A549 treated with Mapracorat at 1 μM for 4 hours (cell line): ENCODE results near the gene B4GALT2. TPM values are rescaled to one million over a fixed set of nuclear protein-coding genes. Genes with fewer than 3 reads are reported as not detected.

ENCODE experiments used
- total RNA-seq: library from RNA; stranded (reverse); fragments of 200-300 nt; extraction: Qiagen RNA extraction; gene quantifications from 5 replicates; pipeline ENCODE4 v1.2.3, GENCODE V29; 2022

Gene B4GALT2
- total RNA-seq: 49.9 to 72.4 TPM (median 69.2 TPM) in 5 replicates

DNA sequence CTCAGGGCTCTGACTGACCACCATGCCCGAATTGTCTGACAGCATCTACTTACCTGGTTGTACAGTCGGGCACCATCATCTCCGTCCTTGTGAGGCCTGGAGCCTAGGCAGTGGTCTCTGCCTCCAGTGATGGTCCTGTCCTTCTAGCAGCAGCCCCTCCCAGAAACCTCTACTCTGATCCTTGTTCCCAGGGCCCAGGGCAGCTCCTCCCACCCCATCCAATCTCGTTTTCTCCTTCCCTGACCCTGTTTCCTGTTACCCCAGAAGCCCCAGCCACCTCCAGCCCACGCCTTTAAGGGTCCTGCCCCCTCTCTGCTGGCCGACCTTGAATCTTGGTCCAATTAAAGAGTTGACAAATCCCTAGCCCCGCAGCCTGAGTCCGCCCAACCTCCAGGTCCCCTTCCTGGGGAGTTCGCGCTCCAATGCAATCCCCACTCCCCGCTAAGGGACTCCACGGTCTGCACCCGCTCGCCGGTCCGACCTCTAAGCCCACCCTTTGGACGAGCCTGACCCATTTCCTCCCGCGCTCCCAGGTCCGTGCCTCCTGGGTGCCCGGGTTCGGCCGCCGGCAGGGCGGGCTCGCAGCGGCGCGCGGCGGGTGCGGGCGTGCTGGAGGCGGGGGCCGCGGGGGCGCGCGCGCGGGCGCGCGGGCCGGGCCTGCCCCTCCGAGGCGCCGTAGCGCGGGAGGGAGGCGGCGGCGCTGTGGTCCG, at the start of gene B4GALT2:
Gene B4GALT2 (plus strand): TSS at position 660 of the 710 bp plus-strand sequence. CDS start 1,951 bp downstream, outside the sequence.

GRCh38 chr1:43933386-43934100, 45.5 kb upstream of the B4GALT2 start, which contains the start of gene ARTN:
Gene ARTN, plus strand, starts transcription at chr1:43933801. Its CDS starts 1,856 bp downstream, at chr1:43935657.

GRCh38 chr1:43946236-43947060, 32.6 kb upstream of the B4GALT2 start, which contains the start of gene IPO13:
Gene IPO13, plus strand, starts transcription at chr1:43946950. Its CDS starts 651 bp downstream, at chr1:43947601.

GRCh38 chr1:43969746-43970466, 9.1 kb upstream of the B4GALT2 start, which contains the start of gene DPH2:
Gene DPH2, plus strand, starts transcription at chr1:43970010. Its CDS starts 166 bp downstream, at chr1:43970176.

DNA sequence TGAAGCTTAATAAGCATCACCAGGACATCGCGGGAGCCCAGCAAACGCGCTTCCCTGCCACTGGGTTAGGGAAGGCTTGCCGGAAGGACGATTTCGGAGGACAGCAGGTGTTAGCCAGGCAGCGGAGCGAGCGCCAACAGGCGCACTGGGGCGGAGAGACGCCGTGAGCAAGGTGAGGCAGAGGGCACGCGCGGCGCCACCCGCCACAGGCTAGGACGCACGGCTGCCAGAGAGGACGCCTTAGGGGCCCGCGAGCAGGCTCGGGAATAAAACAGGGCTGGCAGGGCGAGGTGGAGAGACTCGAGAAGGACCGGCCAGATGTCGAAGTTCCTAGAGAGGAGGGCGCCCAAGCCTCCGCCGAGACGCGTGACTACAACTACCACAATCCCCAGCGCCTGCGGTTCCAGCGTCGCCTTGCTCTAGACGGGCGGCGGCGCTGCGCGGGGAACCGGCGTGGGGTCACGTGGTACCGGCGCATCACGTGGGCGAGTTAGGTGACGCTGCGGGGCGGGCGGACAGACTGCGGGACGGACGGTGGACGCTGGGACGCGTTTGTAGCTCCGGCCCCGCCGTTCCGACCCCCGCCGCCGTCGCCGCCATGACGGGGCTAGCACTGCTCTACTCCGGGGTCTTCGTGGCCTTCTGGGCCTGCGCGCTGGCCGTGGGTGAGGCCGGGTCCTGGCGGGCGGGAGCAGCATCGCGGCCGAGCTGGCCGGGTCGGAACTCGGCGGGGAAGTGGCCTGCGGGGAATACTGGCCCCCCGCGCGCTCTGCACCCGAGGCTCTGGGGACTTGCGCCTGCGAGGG, 4.4 kb upstream of the B4GALT2 start, which contains the start of gene ATP6V0B:
Gene ATP6V0B (plus strand): TSS at position 518 of the 806 bp plus-strand sequence. CDS start 81 bp downstream, at position 599.

GRCh38 chr1:43991476-43992231, 12.6 kb downstream of the B4GALT2 start, which contains the start of gene CCDC24:
Gene CCDC24, plus strand, starts transcription at chr1:43991599. Its CDS starts 280 bp downstream, at chr1:43991879.

DNA sequence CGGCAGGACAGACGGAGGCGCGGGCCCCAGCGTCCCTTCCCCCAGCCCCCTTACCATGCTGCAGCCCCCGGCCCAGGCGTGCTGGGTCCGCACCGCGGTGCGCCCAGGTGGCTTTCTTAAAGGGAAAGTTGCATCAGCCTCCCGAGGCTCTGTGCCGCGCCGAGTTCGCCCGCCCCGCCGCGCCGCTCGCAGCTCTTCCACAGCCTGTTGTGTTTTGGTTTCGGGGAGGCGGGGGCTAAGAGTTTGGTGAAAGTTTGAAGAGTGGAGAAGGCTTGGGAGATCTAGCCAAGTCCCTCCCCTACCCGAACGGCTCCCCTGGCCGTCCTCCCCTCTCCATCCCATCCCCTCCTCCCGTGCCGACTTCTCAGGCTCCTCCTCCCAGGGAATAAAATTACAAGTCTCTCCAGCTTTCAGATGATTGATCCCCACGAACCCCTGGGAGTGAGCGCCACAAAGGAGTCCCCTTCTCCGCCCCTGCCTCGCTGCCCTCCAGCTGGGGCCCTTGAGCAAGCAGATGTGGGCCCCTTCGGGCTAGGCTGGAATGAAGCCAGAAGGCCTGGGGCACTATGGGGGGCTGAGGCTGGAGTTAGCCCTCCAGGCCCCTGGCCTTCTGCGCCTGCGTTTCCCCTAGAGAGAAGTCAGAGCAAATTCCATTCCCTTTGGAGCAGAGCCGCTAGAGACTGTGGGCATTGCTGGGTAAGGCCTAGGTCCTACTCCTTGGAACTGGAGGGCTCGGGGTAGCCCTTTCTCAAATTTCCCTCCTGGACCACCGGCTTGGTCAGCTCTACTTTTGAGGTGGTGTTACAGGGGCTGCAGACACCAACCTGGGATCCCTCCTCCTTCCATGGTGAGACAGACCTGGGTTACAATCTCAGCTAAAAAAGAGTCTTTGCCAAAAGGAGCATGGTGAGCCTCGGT, 52.5 kb downstream of the B4GALT2 start, which contains the start of gene SLC6A9:
Gene SLC6A9 (minus strand): TSS at position 211 of the 918 bp plus-strand sequence. CDS start 7,185 bp downstream, outside the sequence.

Other genes starting within 250 kb of the B4GALT2 start
- gene ARTN, start 45.4 kb upstream of the B4GALT2 start, total RNA-seq: 0.14 to 0.61 TPM (median 0.35 TPM) in 5 replicates
- 10.7 to 18.0 TPM (median 15.0 TPM) in 5 replicates for gene IPO13, start 32.3 kb upstream of the B4GALT2 start, total RNA-seq
- gene DPH2, start 9.2 kb upstream of the B4GALT2 start, total RNA-seq: 35.5 to 40.8 TPM (median 36.0 TPM) in 5 replicates
- 93.3 to 160 TPM (median 139 TPM) in 5 replicates for gene ATP6V0B, start 4.2 kb upstream of the B4GALT2 start, total RNA-seq
- 5.8 to 9.1 TPM (median 7.8 TPM) in 5 replicates for gene CCDC24, start 12.4 kb downstream of the B4GALT2 start, total RNA-seq
- 11.5 to 16.0 TPM (median 13.8 TPM) in 5 replicates for gene SLC6A9, start 52.3 kb downstream of the B4GALT2 start, total RNA-seq
- 0.41 to 0.61 TPM (median 0.48 TPM) in 5 replicates for gene KLF17, start 139.6 kb downstream of the B4GALT2 start, total RNA-seq
- 0.08 TPM in 1 of 5 replicates, not detected in the others for gene KLF18, start 162.4 kb downstream of the B4GALT2 start, total RNA-seq
- gene DMAP1, start 234.3 kb downstream of the B4GALT2 start, total RNA-seq: 19.6 to 23.0 TPM (median 21.1 TPM) in 5 replicates